NCI-H1105 treated with DMSO at 0.1 percent for 48 hours (cell line): ENCODE measurements around the gene AP4S1.

Source experiments
- DNase-seq: peaks from one replicate; lab custom pipeline; 2025; lab: John Stamatoyannopoulos, UW

Gene AP4S1

GRCh38 chr14:31138301-31138700, 112.9 kb downstream of the AP4S1 start:
- DNase-seq, result no peak

- no peak for DNase-seq
These were observed 113.9 kb downstream of the AP4S1 start for GRCh38 chr14:31139301-31139847.

- DNase-seq, result no peak
These were observed 117.1 kb downstream of the AP4S1 start for GRCh38 chr14:31142455-31143087.
